ENCODE results near the gene C9orf43.

DNA sequence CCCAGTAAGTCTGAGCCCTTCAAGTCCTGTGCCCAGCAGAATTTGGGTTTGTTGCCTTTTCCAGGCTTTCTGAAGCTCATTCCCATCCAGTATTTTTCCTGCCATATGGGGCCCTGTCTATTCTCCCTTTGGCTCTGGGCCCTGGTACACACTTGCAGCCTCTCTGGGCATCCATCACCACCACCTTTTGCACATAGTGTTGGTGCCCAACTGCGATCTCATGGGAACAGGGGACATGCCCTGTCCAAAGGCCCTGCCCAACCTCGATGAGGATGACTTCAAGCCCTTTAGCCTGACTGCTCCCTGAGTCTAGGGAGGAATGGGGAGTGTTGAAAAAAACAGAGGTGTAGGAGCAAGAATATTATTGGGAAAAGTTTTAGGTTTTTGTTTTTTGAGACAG lies 64.5 kb downstream of the C9orf43 start:
- no peak for TF ChIP-seq GATA2 (IDR thresholded peaks at IDR 0.05; ENCODE audit: low read depth, low read length)
- TF ChIP-seq GATA3 (IDR thresholded peaks at IDR 0.05; ENCODE audit: low read depth, low read length) = no peak

Data from SH-SY5Y (cell line).